ENCODE results near the gene RBM7. TPM values are rescaled to one million over a fixed set of nuclear protein-coding genes. Genes with fewer than 3 reads are reported as not detected.
A peak's percentile ranks its signal among the peaks of the same experiment; 100 is the strongest.

Gene RBM7, protein sequence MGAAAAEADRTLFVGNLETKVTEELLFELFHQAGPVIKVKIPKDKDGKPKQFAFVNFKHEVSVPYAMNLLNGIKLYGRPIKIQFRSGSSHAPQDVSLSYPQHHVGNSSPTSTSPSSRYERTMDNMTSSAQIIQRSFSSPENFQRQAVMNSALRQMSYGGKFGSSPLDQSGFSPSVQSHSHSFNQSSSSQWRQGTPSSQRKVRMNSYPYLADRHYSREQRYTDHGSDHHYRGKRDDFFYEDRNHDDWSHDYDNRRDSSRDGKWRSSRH
- total RNA-seq, result 20.6 and 43.5 TPM in 2 replicates
- polyA plus RNA-seq, result 35.2 and 48.0 TPM in 2 replicates

- H3K27ac ChIP-seq, result peak within 1 kb of the TSS; percentile 98
Observed at GRCh38 chr11:114400216-114400914, at the start of gene RBM7, which contains the start of gene C11orf71. TSS of gene RBM7 (plus strand) at chr11:114400666. CDS start at chr11:114400672, 6 bp downstream. TSS of gene C11orf71 (minus strand) at chr11:114400511. CDS start at chr11:114400331, 180 bp downstream.

DNA sequence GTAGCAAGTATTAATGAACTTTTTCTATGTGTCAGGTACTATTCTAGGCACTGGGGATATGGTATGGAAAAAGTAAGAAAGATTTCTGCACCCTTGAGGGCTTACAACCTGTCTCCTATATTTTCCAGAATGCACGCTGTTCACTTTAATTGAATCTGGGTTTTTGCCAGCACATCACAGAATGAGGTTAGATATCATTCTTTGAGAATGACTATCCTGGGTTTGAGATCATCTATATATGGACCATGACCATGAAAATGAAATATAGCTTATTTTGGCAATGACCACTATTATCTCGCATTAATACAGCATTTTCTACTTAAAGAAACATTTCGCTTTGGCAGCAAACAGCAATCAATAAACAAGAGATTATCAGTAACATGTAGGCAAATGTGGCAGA lies 47.0 kb upstream of the RBM7 start:
- H3K9me3 ChIP-seq (ENCODE audit: low read depth), result no peaks in the 10 kb centered on the region
- no peaks in the 10 kb centered on the region for H3K36me3 ChIP-seq
- no peak for TF ChIP-seq CTCF (IDR thresholded peaks at IDR 0.05; ENCODE audit: low read depth, low read length)
- no peak overlapping the region for H3K4me3 ChIP-seq
- no peaks in the 10 kb centered on the region for H3K4me1 ChIP-seq (ENCODE audit: low read depth)
- no peaks in the 10 kb centered on the region for H3K27me3 ChIP-seq
- no peak for DNase-seq (ENCODE audit: low read depth in 1 of 2, low spot score in 1 of 2)
- no peak overlapping the region for H3K27ac ChIP-seq

More at GRCh38 chr11:114400216-114400914, at the start of gene RBM7, which contains the start of gene C11orf71:
- Histone ChIP-seq H3K36me3 (peaks cover 6% of the 10 kb centered on the region), H3K4me3 (peak within 1 kb of the TSS; percentile 84), H3K27me3 (no peaks in the 10 kb centered on the region), H3K4me1 (ENCODE audit: low read depth) (peaks cover 16% of the 10 kb centered on the region), H3K9me3 (ENCODE audit: low read depth) (no peaks in the 10 kb centered on the region)
- no peak for TF ChIP-seq CTCF (IDR thresholded peaks at IDR 0.05; ENCODE audit: low read depth, low read length)
- DNase-seq (ENCODE audit: low read depth in 1 of 2, low spot score in 1 of 2), result peak; percentile 97 to 99

DNA sequence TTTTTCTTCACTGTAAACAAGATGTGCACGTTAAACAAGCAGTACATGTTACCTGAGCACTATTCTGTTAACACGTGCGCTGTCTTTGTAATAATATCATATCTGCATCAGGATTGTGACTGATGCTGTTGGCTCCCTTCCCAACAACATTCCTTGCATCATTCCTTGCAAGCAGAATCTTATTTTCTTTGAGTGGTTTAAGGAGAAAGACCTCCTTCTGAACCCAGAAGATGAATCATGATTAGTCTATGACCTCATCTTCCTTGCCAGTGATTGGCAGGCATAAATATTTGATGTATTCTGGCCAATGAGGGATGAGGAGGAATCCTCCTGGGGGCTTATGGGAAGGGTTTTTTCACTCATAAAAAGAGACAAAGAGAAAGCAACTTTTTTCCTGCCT lies 46.4 kb upstream of the RBM7 start:
- Histone ChIP-seq H3K36me3 (no peaks in the 10 kb centered on the region), H3K9me3 (ENCODE audit: low read depth) (no peaks in the 10 kb centered on the region), H3K4me3 (no peak overlapping the region), H3K27me3 (no peaks in the 10 kb centered on the region), H3K27ac (no peak overlapping the region), H3K4me1 (ENCODE audit: low read depth) (no peaks in the 10 kb centered on the region)
- DNase-seq (ENCODE audit: low read depth in 1 of 2, low spot score in 1 of 2), result peak in 1 of 2 donors; percentile 83
- TF ChIP-seq CTCF (IDR thresholded peaks at IDR 0.05; ENCODE audit: low read depth, low read length), result no peak

DNA sequence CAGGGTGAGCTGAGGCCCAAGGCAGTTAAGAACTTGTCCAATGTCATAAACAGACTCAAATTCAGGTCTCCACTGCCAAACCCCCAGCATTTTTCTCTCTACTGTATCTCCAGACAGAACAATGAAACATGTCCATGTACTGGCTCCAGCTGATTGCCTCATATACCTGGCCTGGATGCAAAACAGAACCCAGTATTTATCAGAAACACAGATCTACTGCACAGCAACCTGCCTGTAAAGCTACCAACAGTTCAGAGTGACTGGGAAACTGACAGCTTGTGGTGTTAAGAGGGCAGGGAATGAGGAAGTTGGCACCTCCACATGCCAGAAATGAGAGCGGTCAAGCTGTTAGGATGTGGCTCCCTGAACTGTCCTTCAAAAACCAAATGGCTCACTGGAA lies 41.8 kb upstream of the RBM7 start:
- DNase-seq (ENCODE audit: low read depth in 1 of 2, low spot score in 1 of 2), result peak in 1 of 2 donors; percentile 18
- Histone ChIP-seq H3K4me3 (no peak overlapping the region), H3K9me3 (ENCODE audit: low read depth) (no peaks in the 10 kb centered on the region), H3K36me3 (no peaks in the 10 kb centered on the region), H3K4me1 (ENCODE audit: low read depth) (no peaks in the 10 kb centered on the region), H3K27me3 (no peaks in the 10 kb centered on the region), H3K27ac (no peak overlapping the region)
- no peak for TF ChIP-seq CTCF (IDR thresholded peaks at IDR 0.05; ENCODE audit: low read depth, low read length)

- Histone ChIP-seq H3K4me3 (no peak overlapping the region), H3K4me1 (ENCODE audit: low read depth) (no peaks in the 10 kb centered on the region), H3K27ac (no peak overlapping the region), H3K9me3 (ENCODE audit: low read depth) (no peaks in the 10 kb centered on the region), H3K36me3 (no peaks in the 10 kb centered on the region), H3K27me3 (no peaks in the 10 kb centered on the region)
- no peak for TF ChIP-seq CTCF (IDR thresholded peaks at IDR 0.05; ENCODE audit: low read depth, low read length)
- peak in 1 of 2 donors; percentile 25 for DNase-seq (ENCODE audit: low read depth in 1 of 2, low spot score in 1 of 2)
Observed at GRCh38 chr11:114359342-114359741, 41.1 kb upstream of the RBM7 start.
